Activated CD4-positive, alpha-beta T cell treated with anti-CD3 and anti-CD28 coated beads, Interleukin-2, amount 50 U/mL, for 48 hours (primary cell): ENCODE data around the gene IVD.

Source experiments
- DNase-seq, 2 experiments: peaks; one replicate each; pipeline ENCODE4 v3.0.0-alpha.2; 2020

IVD gene

GRCh38 chr15:40461958-40462357 is 56.4 kb downstream of the IVD start:
- DNase-seq = no peak

DNA sequence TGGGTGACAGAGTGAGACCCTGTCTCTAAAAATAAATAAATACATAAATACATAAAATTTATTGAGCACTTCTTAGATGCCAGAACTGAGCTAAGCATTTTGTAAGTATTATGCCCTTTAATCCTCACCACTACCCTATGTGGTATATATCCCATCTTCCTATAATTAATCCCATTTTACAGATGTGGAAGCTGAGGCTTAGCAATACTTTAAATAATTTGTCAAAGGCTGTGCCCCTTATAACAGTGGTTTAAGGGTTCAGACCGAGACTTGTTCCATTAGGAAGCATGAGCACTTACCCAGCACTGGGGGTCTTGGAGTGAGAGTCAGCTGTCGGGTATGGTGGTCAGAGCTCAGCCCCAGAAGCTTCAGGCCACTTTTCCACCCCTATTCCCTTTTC is 57.7 kb downstream of the IVD start:
- no peak for DNase-seq

DNA sequence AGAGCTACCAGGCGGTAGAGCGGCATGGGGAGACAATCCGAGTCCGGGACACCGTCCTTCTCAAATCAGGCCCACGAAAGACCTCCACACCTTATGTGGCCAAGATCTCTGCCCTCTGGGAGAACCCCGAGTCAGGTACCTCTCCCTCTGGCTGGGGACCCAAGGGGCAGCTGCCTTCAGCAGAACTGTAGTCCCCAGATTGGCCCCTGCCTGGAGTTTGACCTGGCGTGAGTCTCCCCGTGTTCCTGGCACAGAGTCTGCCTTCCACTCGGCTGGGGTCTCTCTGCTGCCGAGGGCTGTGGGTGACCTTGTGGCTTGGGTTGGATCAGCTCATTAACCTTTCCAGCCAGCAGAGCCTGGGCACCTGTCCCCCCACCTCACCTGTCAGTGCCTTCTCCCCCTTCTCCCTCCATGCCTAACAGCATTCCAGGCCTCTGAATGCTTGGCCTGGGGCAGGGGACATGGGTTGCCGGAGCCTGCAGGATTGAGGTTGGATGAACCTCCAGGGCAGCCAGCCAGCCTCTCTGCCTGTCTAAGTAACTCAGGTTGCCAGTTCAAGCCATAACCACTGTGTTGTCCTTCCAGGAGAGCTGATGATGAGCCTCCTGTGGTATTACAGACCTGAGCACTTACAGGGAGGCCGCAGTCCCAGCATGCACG is 58.4 kb downstream of the IVD start:
- no peak for DNase-seq

DNA sequence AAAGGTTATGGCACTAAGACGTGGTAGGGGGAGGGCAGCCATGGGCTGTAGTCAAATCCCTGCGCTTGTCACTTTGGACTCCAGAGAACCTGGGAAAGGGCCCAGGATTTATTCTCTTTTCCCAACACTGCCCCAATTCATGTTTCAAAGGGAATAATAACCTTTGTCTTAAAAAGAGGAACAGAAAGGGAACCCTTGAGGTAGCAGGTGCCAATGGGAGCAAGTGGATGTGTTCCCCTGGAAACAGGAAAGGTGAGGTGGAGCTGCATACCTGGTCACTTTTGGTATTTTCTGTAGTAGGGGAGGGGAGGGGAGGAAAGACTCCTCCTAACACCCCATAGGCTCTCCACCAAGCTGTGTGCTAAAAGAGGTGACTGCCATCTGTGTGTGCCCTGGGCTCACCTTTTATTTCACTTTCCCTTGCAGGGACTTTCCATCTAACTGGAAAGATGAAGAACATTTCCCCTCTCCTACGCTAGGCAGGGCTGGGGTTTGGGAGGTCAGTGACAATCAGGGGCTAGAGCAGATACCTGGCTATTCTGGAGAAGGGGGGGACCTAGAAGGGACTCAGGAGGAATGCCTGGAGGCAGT is 59.1 kb downstream of the IVD start:
- no peak for DNase-seq

DNA sequence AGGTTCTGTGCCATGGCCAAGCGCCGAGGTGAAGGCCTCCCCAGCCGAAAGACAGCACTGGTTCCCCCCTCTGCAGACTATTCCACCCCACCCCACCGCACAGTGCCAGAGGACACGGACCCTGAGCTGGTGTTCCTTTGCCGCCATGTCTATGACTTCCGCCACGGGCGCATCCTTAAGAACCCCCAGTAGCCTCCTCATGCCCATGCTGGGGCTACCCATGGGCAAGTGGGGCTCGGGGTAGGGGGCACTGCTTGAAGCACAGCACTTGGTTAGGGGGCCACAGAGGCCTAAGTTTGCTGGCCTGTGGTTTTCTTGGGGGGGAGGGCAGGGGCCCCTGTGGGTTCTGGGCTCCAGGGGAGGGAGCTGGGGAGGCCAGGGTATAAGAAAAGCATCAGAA is 60.3 kb downstream of the IVD start:
- no peak for DNase-seq

DNA sequence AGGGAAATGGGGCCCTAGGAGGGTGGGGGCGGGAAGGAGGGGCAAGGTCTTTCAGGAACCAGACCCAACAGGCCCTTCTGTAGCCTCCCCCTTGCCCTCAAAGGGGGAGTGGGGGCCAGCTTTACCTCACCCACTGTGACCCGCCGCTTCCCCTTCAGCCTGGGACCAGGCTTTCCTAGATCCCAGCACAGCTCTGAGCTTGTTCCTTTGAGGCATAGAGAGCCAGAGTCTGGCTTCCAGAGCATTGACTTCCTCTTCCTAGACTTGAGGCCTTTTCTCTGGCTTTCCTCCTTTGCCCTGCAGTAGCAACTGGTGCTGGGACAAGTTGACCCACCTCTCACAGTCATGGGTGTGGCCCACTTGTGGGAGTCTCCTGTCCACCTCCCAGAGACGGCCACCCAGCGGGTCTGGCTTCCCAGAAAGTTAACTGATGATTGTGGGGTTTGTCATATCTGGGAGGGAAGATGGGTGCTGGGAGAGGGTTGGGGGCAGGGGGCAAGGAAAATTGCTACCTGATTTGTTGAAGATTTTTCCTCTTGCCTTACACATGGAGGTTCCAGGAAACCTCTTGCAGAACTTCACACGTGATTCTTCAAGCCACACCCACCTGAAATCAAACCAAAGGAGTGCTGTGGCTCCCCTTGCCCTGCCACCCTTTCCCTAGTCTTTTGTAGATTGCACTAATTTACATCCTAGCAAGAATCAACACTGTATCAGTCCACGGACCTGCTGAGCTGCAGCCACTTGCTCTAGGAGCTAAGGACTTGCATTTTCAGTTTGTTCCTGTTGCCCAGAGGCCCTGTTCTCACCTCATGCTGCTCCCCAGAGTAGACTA is 61.0 kb downstream of the IVD start:
- DNase-seq = no peak

DNA sequence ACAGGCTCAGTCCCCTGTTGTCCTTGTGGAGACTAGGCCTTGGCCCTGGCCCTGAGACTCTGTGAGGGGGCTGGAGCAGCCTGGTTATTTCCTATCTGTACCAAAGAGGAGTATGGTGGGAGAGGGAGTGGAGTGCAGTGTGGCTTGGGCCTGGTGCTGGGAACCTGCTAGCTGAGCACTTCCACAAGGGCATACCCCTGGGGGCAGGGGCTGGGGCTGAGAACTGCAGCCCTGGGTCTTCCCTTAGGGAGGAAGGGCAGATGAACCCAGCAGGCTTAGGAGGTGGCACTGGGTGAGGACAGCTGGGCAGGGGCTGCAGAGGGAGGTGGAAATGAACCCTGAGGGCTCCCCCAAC is 61.6 kb downstream of the IVD start:
- no peak for DNase-seq

GRCh38 chr15:40468898-40469331 is 63.3 kb downstream of the IVD start:
- DNase-seq = no peak

GRCh38 chr15:40469776-40470390 is 64.3 kb downstream of the IVD start:
- DNase-seq = no peak

GRCh38 chr15:40470423-40471104 is 65.0 kb downstream of the IVD start, which contains the start of gene CHST14:
CHST14 (plus strand) TSS chr15:40470984; CDS start chr15:40471214, 230 bp downstream.
- DNase-seq = peak; percentile 43 to 51
